LNCaP clone FGC (cell line): ENCODE data around the gene CDC40.

Experiments
- DNase-seq: peaks from one replicate; pipeline ENCODE4 v3.0.0-alpha.2; 2011; ENCODE audit warnings: low read depth
- H3K4me3 ChIP-seq: 2 replicates; pipeline ENCODE4 v1.5.1; 2011; ENCODE audit warnings: mild to moderate bottlenecking, low read depth, low read length, control low read depth
- CTCF ChIP-seq: IDR thresholded peaks from 2 replicates; pipeline ENCODE4 v1.5.1; 2012; ENCODE audit warnings: mild to moderate bottlenecking; ENCODE audit not compliant: control insufficient read depth, insufficient read depth; ENCODE audit errors: extremely low read depth

CDC40 gene

GRCh38 chr6:110180228-110181008, at the start of gene CDC40:
Gene CDC40, plus strand, starts transcription at chr6:110180427. Its CDS starts 18 bp downstream, at chr6:110180445.
- DNase-seq: no peak
- H3K4me3 ChIP-seq: peak within 1 kb of the TSS; percentile 85
- no peak for TF ChIP-seq CTCF

- DNase-seq: no peak
- TF ChIP-seq CTCF: no peak
- no peak overlapping the region for H3K4me3 ChIP-seq
Observed at GRCh38 chr6:110137924-110138887, 42.0 kb upstream of the CDC40 start.

- no peak overlapping the region for H3K4me3 ChIP-seq
- TF ChIP-seq CTCF: no peak
- DNase-seq: no peak
Observed at GRCh38 chr6:110139052-110139451, 41.2 kb upstream of the CDC40 start.

- no peak for TF ChIP-seq CTCF
- no peak for DNase-seq
- no peak overlapping the region for H3K4me3 ChIP-seq
Observed at GRCh38 chr6:110140650-110141049, 39.6 kb upstream of the CDC40 start.

GRCh38 chr6:110147870-110148269, 32.4 kb upstream of the CDC40 start:
- no peak for TF ChIP-seq CTCF
- no peak overlapping the region for H3K4me3 ChIP-seq
- DNase-seq: no peak

- no peak overlapping the region for H3K4me3 ChIP-seq
- no peak for DNase-seq
- no peak for TF ChIP-seq CTCF
Observed at GRCh38 chr6:110158479-110158878, 21.7 kb upstream of the CDC40 start.
